GM06990 (cell line): ENCODE data around the gene TNFAIP8.
"Not testable (repeated sequence)": the region's sequence is repeated elsewhere in the genome, so short reads cannot be mapped to it uniquely, and the experiment has no call there.

ENCODE experiments used
- DNase-seq: peaks from one replicate; pipeline ENCODE4 v3.0.0-alpha.2; 2011; ENCODE audit not compliant: insufficient read length; ENCODE audit errors: extremely low read depth
- H3K27me3 ChIP-seq: replicated peaks from 2 replicates; pipeline ENCODE4 v1.6.0; 2011; ENCODE audit warnings: low read length; ENCODE audit not compliant: control insufficient read depth, insufficient read depth
- H3K36me3 ChIP-seq: 2 replicates; pipeline ENCODE4 v1.5.1; 2011; ENCODE audit warnings: low read length; ENCODE audit not compliant: control insufficient read depth, insufficient read depth
- H3K4me3 ChIP-seq: replicated peaks from 2 replicates; pipeline ENCODE4 v1.5.1; 2011; ENCODE audit warnings: low read depth, mild to moderate bottlenecking, control low read depth, low read length
- TF ChIP-seq, protein P1 (sequence below): IDR thresholded peaks from 2 replicates; pipeline ENCODE4 v1.5.1; 2011; ENCODE audit warnings: low read length, control low read depth, mild to moderate bottlenecking, inconsistent platforms; ENCODE audit not compliant: insufficient read depth, poor library complexity, severe bottlenecking

Gene TNFAIP8

DNA sequence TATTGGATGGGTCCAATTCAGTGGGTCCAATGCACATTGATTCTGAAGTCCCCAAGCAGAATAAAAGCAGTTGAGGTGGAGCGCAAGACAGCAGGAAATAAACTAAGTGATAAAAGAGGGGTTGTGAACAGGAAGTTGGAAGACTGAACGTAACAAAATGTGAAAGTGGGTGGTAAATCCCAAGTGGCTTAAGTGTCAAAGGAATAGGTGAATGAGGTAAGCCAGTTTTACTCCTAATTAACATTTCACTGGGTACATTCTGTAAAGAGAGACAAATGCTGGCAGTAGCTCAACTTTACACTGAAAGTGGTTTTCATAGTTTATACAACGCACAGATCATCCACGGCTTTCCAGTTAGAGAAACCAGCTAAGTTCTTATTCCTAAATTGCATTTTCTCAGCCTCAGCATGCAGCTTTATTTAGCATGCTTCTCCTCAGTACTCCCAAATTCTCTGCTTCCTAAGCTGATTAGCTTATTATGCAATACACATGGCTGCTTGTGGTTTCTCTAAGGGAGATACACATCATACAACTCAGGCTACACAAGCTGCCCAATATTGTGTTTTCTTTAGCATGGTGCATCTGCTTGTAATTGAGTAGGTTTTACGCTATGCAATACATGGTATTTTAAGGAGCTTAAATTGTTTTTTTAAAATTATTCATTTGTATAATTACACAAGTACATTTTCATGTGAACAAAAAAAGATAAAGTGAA, 62.2 kb downstream of the TNFAIP8 start:
- Histone ChIP-seq H3K4me3 (no peak overlapping the region), H3K27me3 (no peaks in the 10 kb centered on the region), H3K36me3 (no peaks in the 10 kb centered on the region)
- TF ChIP-seq, protein P1, sequence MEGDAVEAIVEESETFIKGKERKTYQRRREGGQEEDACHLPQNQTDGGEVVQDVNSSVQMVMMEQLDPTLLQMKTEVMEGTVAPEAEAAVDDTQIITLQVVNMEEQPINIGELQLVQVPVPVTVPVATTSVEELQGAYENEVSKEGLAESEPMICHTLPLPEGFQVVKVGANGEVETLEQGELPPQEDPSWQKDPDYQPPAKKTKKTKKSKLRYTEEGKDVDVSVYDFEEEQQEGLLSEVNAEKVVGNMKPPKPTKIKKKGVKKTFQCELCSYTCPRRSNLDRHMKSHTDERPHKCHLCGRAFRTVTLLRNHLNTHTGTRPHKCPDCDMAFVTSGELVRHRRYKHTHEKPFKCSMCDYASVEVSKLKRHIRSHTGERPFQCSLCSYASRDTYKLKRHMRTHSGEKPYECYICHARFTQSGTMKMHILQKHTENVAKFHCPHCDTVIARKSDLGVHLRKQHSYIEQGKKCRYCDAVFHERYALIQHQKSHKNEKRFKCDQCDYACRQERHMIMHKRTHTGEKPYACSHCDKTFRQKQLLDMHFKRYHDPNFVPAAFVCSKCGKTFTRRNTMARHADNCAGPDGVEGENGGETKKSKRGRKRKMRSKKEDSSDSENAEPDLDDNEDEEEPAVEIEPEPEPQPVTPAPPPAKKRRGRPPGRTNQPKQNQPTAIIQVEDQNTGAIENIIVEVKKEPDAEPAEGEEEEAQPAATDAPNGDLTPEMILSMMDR = no peak
- DNase-seq = no peak

DNA sequence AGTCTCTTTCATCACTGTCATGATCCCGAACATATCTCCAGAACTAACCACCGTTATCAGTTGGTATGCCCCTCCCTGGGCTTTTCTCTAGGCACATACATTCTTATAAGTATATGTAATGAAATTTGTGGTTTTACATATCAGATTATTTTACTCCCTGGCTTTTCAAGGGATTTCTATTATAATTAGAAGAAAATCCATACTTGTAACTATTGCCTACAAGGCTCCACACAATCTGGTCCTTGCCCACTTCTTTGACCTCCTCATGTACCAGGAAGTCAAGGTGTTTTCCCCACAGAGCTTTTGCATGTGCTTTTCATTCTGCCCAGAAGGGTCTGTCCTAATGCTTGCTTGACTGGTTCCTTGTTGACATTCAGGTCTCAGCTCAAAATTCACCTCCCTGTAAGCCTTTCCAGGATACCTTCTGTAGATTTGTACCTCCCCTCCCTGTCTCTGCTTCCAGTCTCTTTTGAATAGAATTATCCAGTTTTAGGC, 62.8 kb downstream of the TNFAIP8 start:
- Histone ChIP-seq H3K27me3 (no peaks in the 10 kb centered on the region), H3K36me3 (no peaks in the 10 kb centered on the region), H3K4me3 (no peak overlapping the region)
- TF ChIP-seq, protein P1 = no peak
- DNase-seq = no peak

DNA sequence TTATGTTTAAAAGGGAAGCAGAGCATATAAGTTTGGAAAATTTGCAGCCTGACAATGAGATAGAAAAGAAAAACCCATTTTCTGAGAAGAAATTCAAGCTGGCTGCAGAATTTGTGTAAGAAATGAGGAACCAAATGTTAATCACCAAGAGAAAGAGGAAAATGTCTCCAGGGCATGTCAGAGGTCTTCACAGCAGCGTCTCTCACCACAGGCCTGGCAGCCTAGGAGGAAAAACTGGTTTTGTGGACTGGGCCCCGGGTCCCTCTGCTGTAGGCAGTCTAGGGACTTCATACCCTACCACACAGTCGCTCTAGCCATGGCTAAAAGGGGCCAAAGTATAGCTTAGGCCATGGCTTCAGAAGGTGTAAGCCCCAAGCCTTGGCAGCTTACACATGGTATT, 64.3 kb downstream of the TNFAIP8 start:
- no peaks in the 10 kb centered on the region for H3K36me3 ChIP-seq
- no peak for DNase-seq
- TF ChIP-seq, protein P1 = no peak
- H3K4me3 ChIP-seq = no peak overlapping the region
- no peaks in the 10 kb centered on the region for H3K27me3 ChIP-seq

DNA sequence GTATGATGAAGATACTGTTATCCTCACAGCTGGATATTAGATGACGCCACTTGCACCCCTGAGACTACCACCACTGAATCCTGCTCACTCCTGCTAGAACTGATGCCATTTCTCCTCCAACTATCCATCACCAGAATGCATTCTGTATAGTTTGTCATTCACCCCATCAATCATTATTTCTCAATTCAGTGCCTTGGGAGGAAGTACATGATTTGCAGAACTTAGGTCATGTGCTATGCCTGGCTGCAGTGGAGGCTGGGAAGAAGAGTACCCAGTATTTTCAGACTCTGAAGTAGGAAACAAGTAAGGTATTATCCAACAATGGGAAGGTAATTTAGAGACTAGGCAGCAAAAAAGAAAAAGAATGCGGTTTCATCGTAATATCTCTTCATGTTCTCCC, 70.2 kb downstream of the TNFAIP8 start:
- Histone ChIP-seq H3K4me3 (no peak overlapping the region), H3K36me3 (no peaks in the 10 kb centered on the region), H3K27me3 (no peaks in the 10 kb centered on the region)
- TF ChIP-seq, protein P1 = no peak
- DNase-seq = no peak

DNA sequence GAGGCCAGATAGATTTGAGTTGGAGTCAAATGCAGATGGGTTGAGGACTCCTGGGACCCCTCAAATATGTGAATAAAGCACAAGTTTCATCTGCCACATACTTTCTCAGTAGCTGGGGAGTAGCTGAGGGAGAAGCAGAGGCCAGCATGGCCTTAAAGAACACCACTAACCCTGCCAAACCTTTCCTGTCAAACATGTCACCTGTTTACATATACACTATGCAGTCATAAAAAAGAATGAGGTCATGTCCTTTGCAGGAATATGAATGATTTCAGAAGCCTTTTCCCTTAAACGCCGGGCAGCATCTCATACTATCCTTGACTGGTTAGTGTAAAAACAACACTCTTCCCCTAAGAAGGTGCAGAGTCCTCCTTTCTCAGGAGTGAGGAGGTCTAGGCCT, 71.2 kb downstream of the TNFAIP8 start:
- H3K27me3 ChIP-seq = no peaks in the 10 kb centered on the region
- DNase-seq = no peak
- no peak overlapping the region for H3K4me3 ChIP-seq
- no peaks in the 10 kb centered on the region for H3K36me3 ChIP-seq
- TF ChIP-seq, protein P1 = no peak

DNA sequence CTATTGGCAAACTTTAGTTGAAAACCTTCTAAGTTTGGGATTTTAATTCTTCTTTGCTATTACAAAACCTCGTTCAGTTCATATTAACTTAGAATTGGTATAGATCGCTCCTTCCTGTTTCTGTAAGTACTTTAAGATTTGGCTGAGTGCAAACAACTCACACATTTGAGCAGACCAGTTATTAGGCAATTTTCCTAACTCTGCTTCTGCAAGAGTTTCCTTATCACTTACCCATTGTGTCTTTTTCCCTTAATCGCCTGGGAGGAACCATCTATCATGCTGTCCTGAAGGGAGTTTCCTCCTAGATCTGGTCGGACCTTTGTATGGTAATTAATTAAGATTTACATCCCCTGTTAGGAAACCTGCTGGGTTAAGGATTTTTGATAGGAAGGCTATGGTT, 71.8 kb downstream of the TNFAIP8 start:
- DNase-seq, H3K27me3 ChIP-seq, H3K36me3 ChIP-seq, H3K4me3 ChIP-seq: not testable (repeated sequence)

DNA sequence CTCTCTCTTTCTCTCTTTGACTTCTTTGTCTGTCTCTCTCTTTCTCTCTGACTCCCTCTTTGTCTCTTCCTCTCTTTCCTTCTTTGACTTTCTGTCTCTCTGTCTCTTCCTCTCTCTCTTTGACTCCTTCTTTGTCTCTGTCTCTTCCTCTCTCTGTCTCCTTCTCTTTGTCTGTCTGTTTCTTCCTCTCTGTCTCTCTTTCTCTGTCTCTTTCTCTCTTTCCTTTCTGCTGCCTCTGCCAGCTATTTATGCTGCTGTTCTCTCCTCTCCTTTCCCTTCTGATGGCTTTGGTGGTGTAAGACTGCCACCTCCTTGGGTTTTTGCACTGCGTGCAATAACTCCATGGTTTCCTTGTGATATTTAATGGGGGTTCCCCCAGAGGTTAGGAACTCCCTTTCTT, 72.3 kb downstream of the TNFAIP8 start:
- DNase-seq, H3K27me3 ChIP-seq, H3K36me3 ChIP-seq, H3K4me3 ChIP-seq: not testable (repeated sequence)

DNA sequence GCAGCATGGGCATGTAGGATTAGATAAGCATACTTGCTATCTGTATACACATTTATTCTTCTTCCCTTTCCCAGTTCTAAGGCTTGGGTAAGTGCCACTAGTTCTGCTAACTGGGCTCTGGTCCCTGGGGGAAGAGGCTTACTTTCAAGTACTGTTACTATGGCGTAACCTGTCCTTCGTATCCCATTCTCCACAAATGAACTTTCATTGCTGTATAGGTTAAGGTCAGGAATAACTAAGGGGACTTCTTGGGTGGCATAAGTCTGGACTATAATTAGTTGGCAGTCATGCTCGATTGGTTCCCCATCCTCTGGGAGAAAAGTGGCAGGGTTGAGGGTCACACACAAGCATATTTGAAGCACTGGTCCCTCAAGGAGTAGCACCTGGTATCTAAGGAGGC, 72.8 kb downstream of the TNFAIP8 start:
- H3K36me3 ChIP-seq, H3K4me3 ChIP-seq, H3K27me3 ChIP-seq, DNase-seq: not testable (repeated sequence)

DNA sequence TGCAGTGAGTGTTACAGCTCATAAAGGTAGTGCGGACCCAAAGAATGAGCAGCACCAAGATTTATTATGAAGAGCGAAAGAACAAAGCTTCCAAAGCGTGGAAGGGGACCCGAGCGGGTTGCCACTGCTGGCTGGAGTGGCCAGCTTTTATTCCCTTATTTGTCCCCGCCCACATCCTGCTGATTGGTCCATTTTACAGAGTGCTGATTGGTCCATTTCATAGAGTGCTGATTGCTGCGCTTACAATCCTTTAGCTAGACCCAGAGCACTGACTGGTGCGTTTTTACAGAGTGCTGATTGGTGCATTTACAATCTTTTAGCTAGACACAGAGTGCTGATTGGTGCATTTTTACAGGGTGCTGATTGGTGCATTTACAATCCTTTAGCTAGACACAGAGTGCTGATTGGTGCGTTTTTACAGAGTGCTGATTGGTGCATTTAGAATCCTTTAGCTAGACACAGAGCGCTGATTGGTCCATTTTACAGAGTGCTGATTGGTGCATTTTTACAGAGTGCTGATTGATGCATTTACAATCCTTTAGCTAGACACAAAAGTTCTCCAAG, 76.9 kb downstream of the TNFAIP8 start:
- H3K36me3 ChIP-seq, DNase-seq, H3K27me3 ChIP-seq: not testable (repeated sequence)

More for the DNA sequence above, 76.9 kb downstream of the TNFAIP8 start:
- H3K4me3 ChIP-seq = not testable (repeated sequence)
